Retinal pigment epithelial cell (primary cell): ENCODE measurements around the gene OLIG2.

Experiments used
- DNase-seq: peaks from one replicate; pipeline ENCODE4 v3.0.0-alpha.2; 2010; ENCODE audit warnings: low read depth
- H3K4me3 ChIP-seq: 2 replicates; pipeline ENCODE4 v1.5.1; 2011; ENCODE audit warnings: mild to moderate bottlenecking, low read length, control low read depth, moderate library complexity
- CTCF ChIP-seq: conservative IDR thresholded peaks from 2 replicates; pipeline ENCODE4 v1.5.1; 2011; ENCODE audit warnings: low read depth, low read length, control low read depth, inconsistent platforms

Gene OLIG2

GRCh38 chr21:33053951-33054350 is 28.2 kb downstream of the OLIG2 start:
- no peak for DNase-seq
- no peak overlapping the region for H3K4me3 ChIP-seq
- no peak for TF ChIP-seq CTCF

GRCh38 chr21:33055991-33056390 is 30.3 kb downstream of the OLIG2 start:
- TF ChIP-seq CTCF, result no peak
- no peak for DNase-seq
- H3K4me3 ChIP-seq, result no peak overlapping the region

GRCh38 chr21:33057385-33057940 is 31.7 kb downstream of the OLIG2 start:
- no peak for TF ChIP-seq CTCF
- no peak overlapping the region for H3K4me3 ChIP-seq
- DNase-seq, result no peak

GRCh38 chr21:33058527-33058926 is 32.8 kb downstream of the OLIG2 start:
- no peak for TF ChIP-seq CTCF
- H3K4me3 ChIP-seq, result no peak overlapping the region
- DNase-seq, result no peak

- no peak overlapping the region for H3K4me3 ChIP-seq
- TF ChIP-seq CTCF, result no peak
- no peak for DNase-seq
Observed at GRCh38 chr21:33058957-33059356, 33.2 kb downstream of the OLIG2 start.

- TF ChIP-seq CTCF, result no peak
- H3K4me3 ChIP-seq, result no peak overlapping the region
- no peak for DNase-seq
Observed at GRCh38 chr21:33059380-33059841, 33.7 kb downstream of the OLIG2 start.

- no peak overlapping the region for H3K4me3 ChIP-seq
- no peak for TF ChIP-seq CTCF
- no peak for DNase-seq
Observed at GRCh38 chr21:33061233-33061632, 35.5 kb downstream of the OLIG2 start.
